ENCODE results near the gene FAM241B.

DNA sequence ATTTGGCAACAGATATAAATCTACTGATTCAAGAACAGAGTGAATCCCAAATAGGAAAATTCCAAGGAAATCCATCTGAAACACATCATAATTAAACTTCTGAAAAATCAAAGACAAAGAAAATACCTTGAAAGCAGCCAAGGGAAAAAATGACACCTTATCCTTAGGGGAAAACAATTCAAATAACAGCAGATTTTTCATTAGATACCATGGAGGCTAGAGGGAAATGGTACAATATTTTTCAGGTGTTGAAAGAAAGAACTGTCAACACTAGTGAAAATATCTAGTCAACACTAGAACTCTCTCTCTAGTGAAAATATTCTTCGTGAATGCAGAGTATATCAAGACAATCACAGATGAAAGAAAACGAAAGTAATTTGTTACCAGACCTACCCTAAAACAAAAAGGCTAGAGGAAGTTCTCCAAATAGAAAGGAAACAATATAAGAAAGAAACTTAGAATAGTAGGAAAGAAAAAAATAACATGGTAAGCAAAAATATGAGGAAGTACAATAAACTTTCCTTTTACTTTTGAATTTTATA is 5.7 kb upstream of the FAM241B start:
- TF ChIP-seq, protein P1, sequence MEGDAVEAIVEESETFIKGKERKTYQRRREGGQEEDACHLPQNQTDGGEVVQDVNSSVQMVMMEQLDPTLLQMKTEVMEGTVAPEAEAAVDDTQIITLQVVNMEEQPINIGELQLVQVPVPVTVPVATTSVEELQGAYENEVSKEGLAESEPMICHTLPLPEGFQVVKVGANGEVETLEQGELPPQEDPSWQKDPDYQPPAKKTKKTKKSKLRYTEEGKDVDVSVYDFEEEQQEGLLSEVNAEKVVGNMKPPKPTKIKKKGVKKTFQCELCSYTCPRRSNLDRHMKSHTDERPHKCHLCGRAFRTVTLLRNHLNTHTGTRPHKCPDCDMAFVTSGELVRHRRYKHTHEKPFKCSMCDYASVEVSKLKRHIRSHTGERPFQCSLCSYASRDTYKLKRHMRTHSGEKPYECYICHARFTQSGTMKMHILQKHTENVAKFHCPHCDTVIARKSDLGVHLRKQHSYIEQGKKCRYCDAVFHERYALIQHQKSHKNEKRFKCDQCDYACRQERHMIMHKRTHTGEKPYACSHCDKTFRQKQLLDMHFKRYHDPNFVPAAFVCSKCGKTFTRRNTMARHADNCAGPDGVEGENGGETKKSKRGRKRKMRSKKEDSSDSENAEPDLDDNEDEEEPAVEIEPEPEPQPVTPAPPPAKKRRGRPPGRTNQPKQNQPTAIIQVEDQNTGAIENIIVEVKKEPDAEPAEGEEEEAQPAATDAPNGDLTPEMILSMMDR (IDR thresholded peaks at IDR 0.05 in 8 of 11, conservative IDR thresholded peaks at IDR 0.05 in 3 of 11), result no peak
- TF ChIP-seq POLR2A (IDR thresholded peaks at IDR 0.05) (no peak), POLR2AphosphoS5 (IDR thresholded peaks at IDR 0.05) (no peak)

Data from spleen (tissue), 7 donors.